Gastrocnemius medialis (tissue), 4 donors: Measurements from ENCODE around the gene OPCML.

Source experiments
- CTCF ChIP-seq, 5 experiments: fragments of 450-650 bp in 3 of 5; fragments of 200-600 bp in 2 of 5; sonication (generic) in 2 of 5; IDR thresholded peaks in 4 of 5; conservative IDR thresholded peaks in 1 of 5; 1 replicate in 4 of 5; 2 replicates in 1 of 5; pipeline ENCODE4 v1.5.1; 2016 to 2019; ENCODE audit warnings: antibody characterized with exemption in 5 of 5, mild to moderate bottlenecking in 3 of 5, moderate library complexity in 3 of 5
- POLR2A ChIP-seq, 2 donors: fragments of 450-650 bp; IDR thresholded peaks; one replicate each; pipeline ENCODE4 v1.6.1; 2017; ENCODE audit warnings: antibody characterized with exemption in 2 of 2, mild to moderate bottlenecking in 2 of 2, moderate library complexity in 2 of 2

GRCh38 chr11:133506551-133507094, 25.7 kb downstream of the OPCML start:
- TF ChIP-seq CTCF (IDR thresholded peaks at IDR 0.05 in 4 of 5, conservative IDR thresholded peaks at IDR 0.05 in 1 of 5) (no peak), POLR2A (IDR thresholded peaks at IDR 0.05) (no peak)
